ENCODE results near the gene CACNA1C. TPM values are rescaled to one million over a fixed set of nuclear protein-coding genes. Genes with fewer than 3 reads are reported as not detected.

The CACNA1C gene
- total RNA-seq, 4 donors from 2014 or later, result 9.7 to 42.1 (median 18.1) TPM

- no peaks in the 10 kb centered on the region for H3K27me3 ChIP-seq
- no peak for TF ChIP-seq CTCF (IDR thresholded peaks at IDR 0.05)
- TF ChIP-seq POLR2A (IDR thresholded peaks at IDR 0.05), result no peak
- H3K36me3 ChIP-seq, result no peaks in the 10 kb centered on the region
- H3K9me3 ChIP-seq, result no peaks in the 10 kb centered on the region
- no peak overlapping the region for H3K27ac ChIP-seq
- DNase-seq, result no peak
- H3K4me1 ChIP-seq, result no peaks in the 10 kb centered on the region
- H3K4me3 ChIP-seq, result no peak overlapping the region
Observed at GRCh38 chr12:2190085-2190484, 137.3 kb downstream of the CACNA1C start.

- Histone ChIP-seq H3K9me3 (no peaks in the 10 kb centered on the region), H3K36me3 (no peaks in the 10 kb centered on the region), H3K27me3 (no peaks in the 10 kb centered on the region), H3K4me1 (no peaks in the 10 kb centered on the region), H3K27ac (no peak overlapping the region), H3K4me3 (no peak overlapping the region)
- TF ChIP-seq POLR2A (IDR thresholded peaks at IDR 0.05) (no peak), CTCF (IDR thresholded peaks at IDR 0.05) (no peak)
- no peak for DNase-seq
Observed at GRCh38 chr12:2190896-2191533, 138.2 kb downstream of the CACNA1C start.

GRCh38 chr12:2191534-2192153 lies 138.9 kb downstream of the CACNA1C start:
- no peak overlapping the region for H3K4me3 ChIP-seq
- no peak for TF ChIP-seq CTCF (IDR thresholded peaks at IDR 0.05)
- no peak for TF ChIP-seq POLR2A (IDR thresholded peaks at IDR 0.05)
- H3K9me3 ChIP-seq, result no peaks in the 10 kb centered on the region
- no peak overlapping the region for H3K27ac ChIP-seq
- H3K27me3 ChIP-seq, result no peaks in the 10 kb centered on the region
- no peaks in the 10 kb centered on the region for H3K4me1 ChIP-seq
- no peaks in the 10 kb centered on the region for H3K36me3 ChIP-seq
- no peak for DNase-seq

GRCh38 chr12:2192231-2192630 lies 139.4 kb downstream of the CACNA1C start:
- no peaks in the 10 kb centered on the region for H3K4me1 ChIP-seq
- H3K4me3 ChIP-seq, result no peak overlapping the region
- no peak for TF ChIP-seq CTCF (IDR thresholded peaks at IDR 0.05)
- TF ChIP-seq POLR2A (IDR thresholded peaks at IDR 0.05), result no peak
- no peak for DNase-seq
- H3K9me3 ChIP-seq, result no peaks in the 10 kb centered on the region
- no peaks in the 10 kb centered on the region for H3K36me3 ChIP-seq
- H3K27me3 ChIP-seq, result no peaks in the 10 kb centered on the region
- H3K27ac ChIP-seq, result no peak overlapping the region

- no peak for DNase-seq
- no peak overlapping the region for H3K27ac ChIP-seq
Observed at GRCh38 chr12:2194060-2194459, 141.3 kb downstream of the CACNA1C start.

More at GRCh38 chr12:2194060-2194459, 141.3 kb downstream of the CACNA1C start:
- Histone ChIP-seq H3K27me3 (no peaks in the 10 kb centered on the region), H3K4me3 (no peak overlapping the region), H3K36me3 (no peaks in the 10 kb centered on the region), H3K4me1 (no peaks in the 10 kb centered on the region), H3K9me3 (no peaks in the 10 kb centered on the region)
- TF ChIP-seq CTCF (IDR thresholded peaks at IDR 0.05), result no peak
- no peak for TF ChIP-seq POLR2A (IDR thresholded peaks at IDR 0.05)
